ENCODE results near the gene PALLD.
"Not testable (repeated sequence)": the region's sequence is repeated elsewhere in the genome, so short reads cannot be mapped to it uniquely, and the experiment has no call there.

The PALLD gene

GRCh38 chr4:168931215-168931650 is 434.4 kb downstream of the PALLD start:
- DNase-seq, result no peak

DNA sequence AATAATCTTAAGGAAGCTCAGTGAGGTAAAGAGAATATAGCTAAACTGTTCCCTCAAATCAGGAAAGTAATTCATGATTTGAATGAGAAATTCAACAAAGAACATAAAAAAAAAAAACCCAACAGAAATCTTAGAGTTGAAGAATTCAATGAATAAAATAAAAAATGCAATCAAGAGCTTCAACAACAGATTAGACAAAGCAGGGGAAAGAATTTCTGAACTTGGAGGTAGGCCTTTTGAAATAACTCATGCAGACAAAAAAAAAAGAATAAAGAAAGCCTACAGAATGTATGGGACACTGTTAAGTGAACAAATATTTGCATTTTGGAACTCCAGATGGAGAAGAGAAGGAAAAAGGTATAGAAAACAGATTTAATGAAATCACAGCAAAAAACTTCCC is 435.3 kb downstream of the PALLD start:
- no peak for DNase-seq

DNA sequence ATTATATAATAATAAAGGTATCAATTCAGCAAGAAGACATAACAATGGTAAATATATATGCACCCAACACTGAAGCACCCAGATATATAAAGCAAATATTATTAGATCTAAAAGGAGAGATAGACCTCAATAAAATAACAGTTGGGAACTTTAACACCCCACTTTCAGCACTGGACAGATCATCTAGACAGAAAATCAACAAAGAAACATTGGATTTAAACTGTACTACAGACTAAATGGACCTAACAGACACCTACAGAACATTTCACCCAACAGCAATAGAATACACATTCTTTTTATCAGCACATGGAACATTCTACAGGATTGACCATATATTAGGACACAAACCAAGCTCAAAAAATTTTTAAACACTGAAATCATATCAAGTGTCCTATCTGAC is 436.6 kb downstream of the PALLD start:
- DNase-seq, result no peak

DNA sequence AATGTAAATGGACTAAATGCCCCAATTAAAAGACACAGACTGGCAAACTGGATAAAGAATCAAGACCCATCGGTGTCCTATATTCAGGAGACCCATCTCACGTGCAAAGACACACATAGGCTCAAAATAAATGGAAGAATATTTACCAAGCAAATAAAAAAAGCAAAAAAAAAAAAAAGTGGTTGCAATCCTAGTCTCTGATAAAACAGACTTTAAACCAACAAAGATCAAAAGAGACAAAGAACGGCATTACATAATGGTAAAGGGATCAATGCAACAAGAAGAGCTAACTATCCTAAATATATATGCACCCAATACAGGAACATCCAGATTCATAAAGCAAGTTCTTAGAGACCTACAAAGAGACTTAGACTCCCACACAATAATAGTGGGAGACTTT is 440.6 kb downstream of the PALLD start:
- not testable (repeated sequence) for DNase-seq

- DNase-seq, result no peak
Observed at GRCh38 chr4:168942985-168943384, 446.1 kb downstream of the PALLD start.

- no peak for DNase-seq
Observed at GRCh38 chr4:168945291-168945690, 448.4 kb downstream of the PALLD start.

DNA sequence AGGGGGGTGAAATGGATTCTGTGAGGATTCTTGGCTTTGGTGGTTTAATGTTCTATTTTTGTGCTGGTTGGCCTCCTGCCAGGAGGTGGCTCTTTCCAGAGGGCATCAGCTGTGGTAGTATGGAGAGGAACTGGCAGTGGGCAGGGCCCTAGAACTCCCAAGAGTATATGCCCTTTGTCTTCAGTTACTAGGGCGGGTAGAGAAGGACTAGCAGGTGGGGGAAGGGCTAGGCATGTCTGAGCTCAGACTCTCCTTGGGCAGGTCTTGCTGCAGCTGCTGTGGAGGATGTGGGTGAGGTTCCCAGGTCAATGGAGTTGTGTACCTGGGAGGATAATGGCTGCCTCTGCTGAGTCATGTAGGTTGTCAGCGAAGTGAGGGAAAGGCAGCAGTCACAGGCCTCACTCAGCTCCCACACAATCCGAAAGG is 456.0 kb downstream of the PALLD start:
- DNase-seq, result not testable (repeated sequence)

DNA sequence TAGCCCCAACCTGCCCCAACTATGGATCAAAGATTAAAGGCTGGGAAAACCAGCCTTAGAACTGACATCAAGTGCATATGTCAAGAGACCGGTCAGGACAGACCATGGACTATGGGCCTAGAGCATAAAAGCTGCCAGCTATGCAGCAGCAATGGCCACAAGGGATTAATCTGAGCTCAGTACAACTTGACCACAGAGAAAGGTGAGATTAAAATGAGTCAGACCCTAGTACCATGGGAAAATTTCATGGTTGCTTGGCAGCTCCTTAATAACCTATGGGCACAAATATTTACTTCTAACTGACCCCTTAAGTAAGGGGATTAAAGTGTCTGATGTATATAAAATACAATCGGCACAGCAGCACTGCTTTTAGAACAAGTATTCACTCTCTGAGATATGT is 458.8 kb downstream of the PALLD start:
- no peak for DNase-seq

DNA sequence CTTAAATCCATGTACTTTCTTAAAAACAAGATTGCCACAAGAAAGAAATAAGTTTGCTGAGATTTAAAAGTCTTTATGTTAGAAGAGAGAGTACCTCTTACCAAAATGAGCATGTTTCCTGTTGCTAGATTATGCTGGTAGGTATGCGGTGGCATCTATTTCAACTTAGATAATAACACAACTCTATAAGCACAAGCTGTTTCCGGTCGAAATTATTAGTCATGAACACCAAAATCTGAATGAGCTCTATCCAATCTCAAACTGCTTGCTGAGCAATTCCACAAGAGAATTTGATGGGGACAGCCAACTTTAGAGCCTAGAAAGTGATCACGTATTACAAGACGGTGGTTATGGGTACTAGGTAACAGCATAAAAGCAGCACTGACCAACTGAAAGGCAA is 463.9 kb downstream of the PALLD start:
- no peak for DNase-seq

- DNase-seq, result no peak
Observed at GRCh38 chr4:168972596-168972995, 475.7 kb downstream of the PALLD start.

Data from DMS 273 treated with DMSO at 0.1 percent for 48 hours (cell line).